ENCODE data around the gene MS4A4A. TPM values are rescaled to one million over a fixed set of nuclear protein-coding genes. Genes with fewer than 3 reads are reported as not detected.

The MS4A4A gene
- total and polyA plus RNA-seq, 10 of the 15 experiments (the other 5 are each of a cell fraction or from before 2014, with no cell fraction given) = 0.10 to 2.4 (median 0.68) TPM

DNA sequence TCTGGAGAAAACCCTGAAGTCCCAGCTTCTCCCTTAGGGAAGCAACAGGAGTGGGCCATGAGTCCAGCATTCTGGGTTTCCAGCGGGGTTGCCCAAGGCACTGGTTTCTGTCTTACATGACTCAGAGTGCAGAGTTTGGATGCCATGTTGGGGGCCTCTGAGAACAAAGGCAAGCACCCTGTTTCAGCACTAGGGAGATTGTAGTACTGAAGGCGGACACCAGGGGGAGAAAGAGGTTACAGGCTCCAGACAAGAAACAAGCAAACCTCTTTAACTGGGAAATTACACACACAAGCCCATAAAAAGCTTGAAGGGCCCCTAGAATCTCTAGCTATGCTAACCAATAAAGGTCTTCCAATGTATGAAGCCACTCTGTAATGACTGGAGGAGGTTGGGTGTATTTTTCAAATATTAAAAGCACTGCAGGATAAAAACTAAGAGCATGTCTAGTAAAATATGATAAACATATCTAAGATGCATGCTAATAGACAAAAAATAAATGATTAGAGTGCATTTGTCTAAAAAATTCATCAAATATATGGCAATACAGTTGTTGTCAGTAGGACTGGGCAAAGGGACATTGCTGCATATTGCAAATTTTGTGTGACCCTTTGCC is 53.6 kb downstream of the MS4A4A start:
- Histone ChIP-seq H3K4me2 (ENCODE audit: control insufficient read depth, insufficient read depth) (no peak overlapping the region), H3K27ac (ENCODE audit: control insufficient read depth, insufficient read depth) (no peak overlapping the region), H3K9ac (ENCODE audit: control insufficient read depth, insufficient read depth, low read length) (no peak overlapping the region), H3K79me2 (ENCODE audit: control insufficient read depth, insufficient read depth, low read length) (no peaks in the 10 kb centered on the region), H3K9me3 (replicated peaks; ENCODE audit: control insufficient read depth, insufficient read depth, low read length) (no peaks in the 10 kb centered on the region; the same call in 2 of the 3 replicates), H3K27me3 (replicated peaks in 1 of 2; ENCODE audit: control insufficient read depth in 2 of 2, insufficient read depth in 2 of 2, low read length in 1 of 2) (no peaks in the 10 kb centered on the region), H3K36me3 (ENCODE audit: control insufficient read depth in 2 of 2, insufficient read depth in 2 of 2, low read length in 1 of 2) (no peaks in the 10 kb centered on the region), H3K4me1 (ENCODE audit: control insufficient read depth, insufficient read depth, low read length) (peaks cover 22% of the 10 kb centered on the region), H2AFZ (ENCODE audit: control insufficient read depth, low read depth, low read length) (peak overlapping the region; percentile 39; the same call in 1 of the 2 replicates), H4K20me1 (ENCODE audit: control insufficient read depth, insufficient read depth) (no peaks in the 10 kb centered on the region), H3K4me3 (no peak overlapping the region)
- intact Hi-C loops (cut with micrococcal nuclease; ENCODE audit: unreplicated experiment) (loop anchor here (10.0 kb wide), 1 partner anchor 431 kb away; no protein-coding TSS in a partner anchor), in situ Hi-C loops (cut with MboI) (no loop called here)
- ATAC-seq (peak; percentile 65), FAIRE-seq (no peak), DNase-seq (ENCODE audit: low read depth, low spot score) (no peak)
- peak; percentile 73; the same call in 1 of the 2 replicates for TF ChIP-seq SMC3 (IDR thresholded peaks at IDR 0.05; ENCODE audit: borderline replicate concordance, low read length)
- TF ChIP-seq PAX8 (IDR thresholded peaks at IDR 0.05) = no peak
- TF ChIP-seq, protein P1, sequence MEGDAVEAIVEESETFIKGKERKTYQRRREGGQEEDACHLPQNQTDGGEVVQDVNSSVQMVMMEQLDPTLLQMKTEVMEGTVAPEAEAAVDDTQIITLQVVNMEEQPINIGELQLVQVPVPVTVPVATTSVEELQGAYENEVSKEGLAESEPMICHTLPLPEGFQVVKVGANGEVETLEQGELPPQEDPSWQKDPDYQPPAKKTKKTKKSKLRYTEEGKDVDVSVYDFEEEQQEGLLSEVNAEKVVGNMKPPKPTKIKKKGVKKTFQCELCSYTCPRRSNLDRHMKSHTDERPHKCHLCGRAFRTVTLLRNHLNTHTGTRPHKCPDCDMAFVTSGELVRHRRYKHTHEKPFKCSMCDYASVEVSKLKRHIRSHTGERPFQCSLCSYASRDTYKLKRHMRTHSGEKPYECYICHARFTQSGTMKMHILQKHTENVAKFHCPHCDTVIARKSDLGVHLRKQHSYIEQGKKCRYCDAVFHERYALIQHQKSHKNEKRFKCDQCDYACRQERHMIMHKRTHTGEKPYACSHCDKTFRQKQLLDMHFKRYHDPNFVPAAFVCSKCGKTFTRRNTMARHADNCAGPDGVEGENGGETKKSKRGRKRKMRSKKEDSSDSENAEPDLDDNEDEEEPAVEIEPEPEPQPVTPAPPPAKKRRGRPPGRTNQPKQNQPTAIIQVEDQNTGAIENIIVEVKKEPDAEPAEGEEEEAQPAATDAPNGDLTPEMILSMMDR (IDR thresholded peaks at IDR 0.05 in 2 of 3, conservative IDR thresholded peaks at IDR 0.05 in 1 of 3; ENCODE audit: control insufficient read depth in 2 of 3, extremely low read depth in 1 of 3, insufficient read depth in 1 of 3, low read depth in 3 of 3, low read length in 3 of 3) = peak; percentile 73 to 86 (median 74)
- TF ChIP-seq RCOR1 (conservative IDR thresholded peaks at IDR 0.05; ENCODE audit: low read depth, low read length) = no peak
- TF ChIP-seq RAD21 (IDR thresholded peaks at IDR 0.05; ENCODE audit: insufficient read depth, low read depth, low read length) = peak; percentile 67
- no peak for TF ChIP-seq WRNIP1 (IDR thresholded peaks at IDR 0.05; ENCODE audit: borderline replicate concordance, low read depth, low read length)
- no peak for TF ChIP-seq NFYA (IDR thresholded peaks at IDR 0.05; ENCODE audit: borderline replicate concordance, low read depth, low read length)
- peak; percentile 76; the same call in 1 of the 2 replicates for TF ChIP-seq YY1 (IDR thresholded peaks at IDR 0.05; ENCODE audit: low read depth, low read length)
- CTCF ChIA-PET = interaction anchor here (0.7 to 7.4 kb wide), 39 partner anchors 9 to 579 kb away, joined by 3 to 135 read pairs (median 4); partner anchors contain the start of genes MS4A1 and STX3
- POLR2A ChIA-PET = no interaction called here
- SMC1A ChIA-PET (ENCODE audit: uncharacterized antibody, unreplicated experiment) = interaction anchor here (0.7 to 6.8 kb wide), 29 partner anchors 10 to 301 kb away, joined by 3 to 68 read pairs (median 5); no protein-coding TSS in a partner anchor
- no TSS peak for BruUV-seq (replicated peaks)
- RAD21 ChIA-PET (ENCODE audit: unreplicated experiment) = interaction anchor here (1.0 to 5.2 kb wide), 14 partner anchors 9 to 284 kb away, joined by 3 to 30 read pairs (median 4); no protein-coding TSS in a partner anchor
- WGBS (ENCODE audit: insufficient coverage, insufficient replicate concordance, low lambda C conversion rate, missing lambda C conversion rate) = 0% methylated on average over 2 of the region's 2 CpGs

All from GM12878 (cell line).